ENCODE results near the gene CRB2. TPM values are rescaled to one million over a fixed set of nuclear protein-coding genes. Genes with fewer than 3 reads are reported as not detected.

The CRB2 gene
- total and polyA plus RNA-seq, 12 donors: under 0.01 to 0.24 (median 0.07) TPM; not detected in 4

DNA sequence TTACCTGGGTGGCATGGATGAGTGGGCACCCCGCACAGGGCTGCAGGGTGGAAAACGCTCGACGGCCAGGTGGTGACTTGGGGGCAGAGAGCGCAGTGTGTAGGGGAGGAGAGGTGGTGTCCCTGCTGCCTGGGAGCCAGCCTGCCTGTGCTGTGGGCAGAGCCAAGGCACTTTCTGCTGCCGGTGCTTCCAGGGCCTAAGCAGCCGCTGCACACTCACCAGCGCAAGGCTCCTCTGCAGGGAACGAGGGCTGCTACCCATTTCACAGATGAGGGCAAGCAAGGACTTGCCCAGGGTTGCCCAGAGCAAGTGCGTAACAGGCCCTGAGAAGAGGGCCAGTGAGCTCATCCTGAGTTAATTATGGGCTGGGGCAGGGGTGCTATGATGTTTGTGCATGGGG lies 62.5 kb downstream of the CRB2 start:
- H3K27me3 ChIP-seq: no peaks in the 10 kb centered on the region
- no peaks in the 10 kb centered on the region for H3K9me3 ChIP-seq (replicated peaks in 1 of 3)
- no peak overlapping the region for H3K4me3 ChIP-seq
- 86 to 95% (median 93%) methylated on average over 8 to 10 of the region's 10 CpGs for WGBS, 4 donors
- H3K4me1 ChIP-seq (replicated peaks in 1 of 2): no peaks in the 10 kb centered on the region
- peaks cover 0 to 7% of the 10 kb centered on the region in 2 donors for H3K36me3 ChIP-seq (replicated peaks in 1 of 2)
- no peak overlapping the region for H3K27ac ChIP-seq
- intact Hi-C loops (cut with DNase I): no loop called here
- DNase-seq: no peak
- no peak for TF ChIP-seq POLR2A (IDR thresholded peaks at IDR 0.05)
- TF ChIP-seq, protein P1, sequence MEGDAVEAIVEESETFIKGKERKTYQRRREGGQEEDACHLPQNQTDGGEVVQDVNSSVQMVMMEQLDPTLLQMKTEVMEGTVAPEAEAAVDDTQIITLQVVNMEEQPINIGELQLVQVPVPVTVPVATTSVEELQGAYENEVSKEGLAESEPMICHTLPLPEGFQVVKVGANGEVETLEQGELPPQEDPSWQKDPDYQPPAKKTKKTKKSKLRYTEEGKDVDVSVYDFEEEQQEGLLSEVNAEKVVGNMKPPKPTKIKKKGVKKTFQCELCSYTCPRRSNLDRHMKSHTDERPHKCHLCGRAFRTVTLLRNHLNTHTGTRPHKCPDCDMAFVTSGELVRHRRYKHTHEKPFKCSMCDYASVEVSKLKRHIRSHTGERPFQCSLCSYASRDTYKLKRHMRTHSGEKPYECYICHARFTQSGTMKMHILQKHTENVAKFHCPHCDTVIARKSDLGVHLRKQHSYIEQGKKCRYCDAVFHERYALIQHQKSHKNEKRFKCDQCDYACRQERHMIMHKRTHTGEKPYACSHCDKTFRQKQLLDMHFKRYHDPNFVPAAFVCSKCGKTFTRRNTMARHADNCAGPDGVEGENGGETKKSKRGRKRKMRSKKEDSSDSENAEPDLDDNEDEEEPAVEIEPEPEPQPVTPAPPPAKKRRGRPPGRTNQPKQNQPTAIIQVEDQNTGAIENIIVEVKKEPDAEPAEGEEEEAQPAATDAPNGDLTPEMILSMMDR (IDR thresholded peaks at IDR 0.05): no peak

DNA sequence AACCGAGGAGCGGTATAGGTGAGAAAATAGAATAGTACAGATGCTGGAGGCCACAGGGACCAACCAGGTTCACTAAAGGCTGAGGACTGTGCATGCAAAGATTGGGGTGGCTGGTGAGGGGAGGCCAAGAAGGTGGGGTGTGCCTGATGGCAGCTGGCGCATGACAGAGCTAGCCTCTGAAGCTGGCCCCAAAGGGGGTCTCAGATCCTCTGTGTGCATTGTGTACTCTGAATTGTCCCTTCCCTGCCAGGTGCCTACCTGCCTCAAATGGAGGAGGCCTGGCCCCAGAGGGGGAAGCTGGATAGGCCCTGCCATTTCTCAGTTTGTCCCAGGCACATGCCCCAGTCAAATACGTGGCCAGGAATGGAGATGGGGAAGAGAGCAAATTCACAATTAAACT lies 63.1 kb downstream of the CRB2 start:
- intact Hi-C loops (cut with DNase I): no loop called here
- peaks cover 0 to 7% of the 10 kb centered on the region in 2 donors for H3K36me3 ChIP-seq (replicated peaks in 1 of 2)

DNA sequence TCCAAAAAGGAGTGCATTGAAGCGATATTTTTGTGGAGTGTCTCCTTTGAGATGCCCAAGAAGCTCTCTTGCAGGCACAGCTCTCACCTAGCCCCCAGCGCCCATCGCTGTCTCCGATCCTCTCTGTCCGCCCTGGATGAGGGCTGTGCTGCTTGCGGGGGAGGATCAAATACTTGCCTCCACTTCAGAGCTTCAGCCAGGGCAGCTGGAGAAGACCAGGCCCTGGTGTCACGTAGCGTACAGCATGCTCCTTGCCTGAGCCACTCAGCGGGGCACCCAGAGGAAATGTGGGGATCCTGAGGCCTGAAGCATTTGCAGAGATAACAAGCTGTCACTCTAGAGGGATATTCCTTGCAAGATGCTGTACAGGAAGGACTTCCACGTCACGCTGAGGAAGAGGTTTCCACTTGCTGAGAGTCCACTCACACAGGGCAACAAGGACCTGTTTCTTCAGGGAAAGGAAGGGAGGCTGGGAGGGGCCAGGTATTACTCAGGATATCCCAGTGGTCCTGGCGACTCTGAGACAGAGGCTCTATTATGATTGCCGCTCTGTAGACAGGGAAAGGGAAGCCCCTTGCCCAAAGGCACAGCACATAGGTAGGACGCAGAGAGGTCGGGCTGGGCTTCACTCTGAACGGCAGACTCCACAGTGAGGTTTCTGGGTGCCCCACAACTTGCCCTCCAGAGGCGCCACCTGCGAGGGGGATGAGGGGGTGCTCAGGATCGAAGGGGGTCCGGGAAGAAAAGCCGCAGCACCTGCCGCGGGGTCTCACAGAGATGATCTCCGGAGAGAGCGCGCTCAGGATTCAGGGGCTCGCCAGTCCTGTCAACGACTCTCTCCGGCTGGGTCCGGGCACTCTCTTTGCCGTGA lies 64.0 kb downstream of the CRB2 start:
- Histone ChIP-seq H3K4me3 (no peak overlapping the region), H3K9me3 (replicated peaks in 1 of 3) (no peaks in the 10 kb centered on the region), H3K27ac (no peak overlapping the region), H3K36me3 (replicated peaks in 1 of 2) (peaks cover 0 to 7% of the 10 kb centered on the region in 2 donors), H3K4me1 (replicated peaks in 1 of 2) (no peaks in the 10 kb centered on the region), H3K27me3 (no peaks in the 10 kb centered on the region)
- WGBS, 4 donors: 89 to 92% (median 91%) methylated on average over 23 to 31 of the region's 31 CpGs
- intact Hi-C loops (cut with DNase I): no loop called here
- DNase-seq: no peak
- TF ChIP-seq, protein P1 (IDR thresholded peaks at IDR 0.05): no peak
- TF ChIP-seq POLR2A (IDR thresholded peaks at IDR 0.05): no peak

More for the DNA sequence above, 63.1 kb downstream of the CRB2 start:
- H3K27ac ChIP-seq: no peak overlapping the region
- H3K4me3 ChIP-seq: no peak overlapping the region
- no peaks in the 10 kb centered on the region for H3K27me3 ChIP-seq
- no peak for DNase-seq
- no peaks in the 10 kb centered on the region for H3K9me3 ChIP-seq (replicated peaks in 1 of 3)
- WGBS, 4 donors: 86 to 100% (median 91%) methylated on average over 4 of the region's 4 CpGs
- no peaks in the 10 kb centered on the region for H3K4me1 ChIP-seq (replicated peaks in 1 of 2)
- TF ChIP-seq, protein P1 (IDR thresholded peaks at IDR 0.05): no peak
- no peak for TF ChIP-seq POLR2A (IDR thresholded peaks at IDR 0.05)

DNA sequence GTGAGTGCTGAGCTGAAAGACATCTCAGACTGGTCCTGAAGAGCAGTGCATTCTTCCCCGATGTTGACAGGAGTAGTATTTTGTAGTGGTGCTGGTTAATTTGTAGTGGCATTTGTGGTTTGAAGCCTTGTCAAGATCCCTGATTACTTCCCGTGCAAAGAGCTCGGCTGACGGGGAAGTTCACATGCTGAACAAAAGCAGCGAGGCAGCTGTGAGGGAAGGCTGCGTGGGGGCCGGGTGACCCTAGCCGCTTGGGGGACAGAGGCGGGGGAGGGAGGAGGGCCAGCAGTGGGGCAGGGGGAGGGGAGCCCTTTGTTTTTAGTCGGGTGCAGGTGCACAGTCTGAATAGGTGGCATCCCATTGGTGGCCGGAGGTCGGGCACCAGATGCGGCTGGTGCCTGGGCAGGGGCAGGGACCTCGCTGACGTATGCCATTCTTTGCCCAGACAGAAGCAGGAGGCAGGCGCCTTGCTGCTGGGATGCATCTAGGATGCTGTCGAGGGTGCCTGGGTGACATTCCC lies 64.7 kb downstream of the CRB2 start:
- no peak for DNase-seq
- H3K9me3 ChIP-seq (replicated peaks in 1 of 3): no peaks in the 10 kb centered on the region
- no peaks in the 10 kb centered on the region for H3K27me3 ChIP-seq
- intact Hi-C loops (cut with DNase I): no loop called here
- H3K4me1 ChIP-seq (replicated peaks in 1 of 2): no peaks in the 10 kb centered on the region
- WGBS, 4 donors: 80 to 86% (median 85%) methylated on average over 12 to 17 of the region's 17 CpGs
- H3K36me3 ChIP-seq (replicated peaks in 1 of 2): peaks cover 0 to 7% of the 10 kb centered on the region in 2 donors
- H3K27ac ChIP-seq: no peak overlapping the region
- no peak for TF ChIP-seq POLR2A (IDR thresholded peaks at IDR 0.05)
- TF ChIP-seq, protein P1 (IDR thresholded peaks at IDR 0.05): no peak
- H3K4me3 ChIP-seq: no peak overlapping the region

Measured in adrenal gland (tissue), 12 donors.